ENCODE measurements around the gene CCDC174.

Gene CCDC174

GRCh38 chr3:14691239-14691638 is 39.7 kb downstream of the CCDC174 start:
- Mint-ChIP-seq H3K9me3 (ENCODE audit: low read depth) (no peaks in the 10 kb centered on the region), H3K4me1 (ENCODE audit: low read depth) (no peaks in the 10 kb centered on the region), H3K27ac (no peak overlapping the region), H3K27me3 (peaks cover 1% of the 10 kb centered on the region), H3K4me3 (no peak overlapping the region), H3K36me3 (peaks cover 10% of the 10 kb centered on the region)

- Mint-ChIP-seq H3K36me3 (peaks cover 10% of the 10 kb centered on the region), H3K27ac (no peak overlapping the region), H3K9me3 (ENCODE audit: low read depth) (no peaks in the 10 kb centered on the region), H3K4me3 (no peak overlapping the region), H3K27me3 (peaks cover 1% of the 10 kb centered on the region), H3K4me1 (ENCODE audit: low read depth) (no peaks in the 10 kb centered on the region)
Measured at GRCh38 chr3:14691719-14692118, 40.2 kb downstream of the CCDC174 start.

- Mint-ChIP-seq H3K4me1 (ENCODE audit: low read depth) (no peaks in the 10 kb centered on the region), H3K27me3 (no peaks in the 10 kb centered on the region), H3K27ac (no peak overlapping the region), H3K9me3 (ENCODE audit: low read depth) (peaks cover 4% of the 10 kb centered on the region), H3K4me3 (no peak overlapping the region), H3K36me3 (peaks cover 6% of the 10 kb centered on the region)
Measured at GRCh38 chr3:14698601-14699244, 47.2 kb downstream of the CCDC174 start.

DNA sequence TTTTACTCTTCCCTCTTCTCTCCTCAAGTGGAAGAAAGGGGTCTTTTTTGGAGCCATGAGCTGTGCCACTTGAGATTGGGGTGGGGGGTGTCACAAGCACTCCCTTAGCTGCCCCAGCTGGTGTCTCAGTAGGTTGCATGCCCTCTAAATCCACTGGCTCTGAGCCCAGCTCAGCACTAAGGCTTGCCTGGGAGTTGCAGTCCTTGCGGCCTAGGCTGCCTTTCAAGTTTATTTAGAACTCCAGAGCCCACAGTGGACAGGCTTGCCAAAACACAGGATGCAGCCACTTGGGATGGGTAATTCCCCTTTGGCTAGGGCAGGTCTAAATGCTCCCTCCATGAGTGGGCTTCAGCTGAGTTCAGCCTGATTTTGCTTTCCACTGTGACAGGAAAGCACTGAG is 48.1 kb downstream of the CCDC174 start:
- Mint-ChIP-seq H3K9me3 (ENCODE audit: low read depth) (peaks cover 4% of the 10 kb centered on the region), H3K4me1 (ENCODE audit: low read depth) (no peaks in the 10 kb centered on the region), H3K4me3 (no peak overlapping the region), H3K36me3 (peaks cover 6% of the 10 kb centered on the region), H3K27ac (no peak overlapping the region), H3K27me3 (no peaks in the 10 kb centered on the region)

- Mint-ChIP-seq H3K4me3 (no peak overlapping the region), H3K36me3 (peaks cover 6% of the 10 kb centered on the region), H3K27ac (no peak overlapping the region), H3K4me1 (ENCODE audit: low read depth) (no peaks in the 10 kb centered on the region), H3K27me3 (no peaks in the 10 kb centered on the region), H3K9me3 (ENCODE audit: low read depth) (peaks cover 4% of the 10 kb centered on the region)
Measured at GRCh38 chr3:14700891-14701290, 49.3 kb downstream of the CCDC174 start.

DNA sequence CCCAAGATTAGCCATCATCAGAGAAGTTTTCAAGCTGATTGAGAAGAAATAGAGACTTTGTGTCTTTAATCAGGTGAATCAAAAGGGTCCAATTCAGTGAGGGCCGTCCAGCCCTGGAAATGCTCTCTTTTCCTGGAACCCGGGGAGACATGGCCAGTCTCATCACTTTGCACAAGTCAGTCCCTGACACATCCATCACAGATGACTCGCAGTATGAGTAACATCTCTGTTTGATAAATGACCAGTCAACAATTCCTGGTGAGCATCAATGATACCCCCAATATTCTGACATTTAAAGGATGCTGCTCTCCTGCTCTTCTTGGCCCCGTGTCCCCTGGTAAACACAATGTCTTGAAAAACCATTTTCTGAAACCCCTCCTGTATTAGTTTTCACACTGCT is 50.1 kb downstream of the CCDC174 start:
- no peaks in the 10 kb centered on the region for H3K4me1 Mint-ChIP-seq (ENCODE audit: low read depth)
- peaks cover 4% of the 10 kb centered on the region for H3K9me3 Mint-ChIP-seq (ENCODE audit: low read depth)
- H3K4me3 Mint-ChIP-seq = no peak overlapping the region
- H3K36me3 Mint-ChIP-seq = peaks cover 6% of the 10 kb centered on the region
- H3K27me3 Mint-ChIP-seq = no peaks in the 10 kb centered on the region
- no peak overlapping the region for H3K27ac Mint-ChIP-seq

- H3K36me3 Mint-ChIP-seq = peaks cover 3% of the 10 kb centered on the region
- H3K4me3 Mint-ChIP-seq = no peak overlapping the region
- H3K27me3 Mint-ChIP-seq = no peaks in the 10 kb centered on the region
- peaks cover 1% of the 10 kb centered on the region for H3K9me3 Mint-ChIP-seq (ENCODE audit: low read depth)
- H3K27ac Mint-ChIP-seq = no peak overlapping the region
- no peaks in the 10 kb centered on the region for H3K4me1 Mint-ChIP-seq (ENCODE audit: low read depth)
Measured at GRCh38 chr3:14703128-14703750, 51.7 kb downstream of the CCDC174 start.

DNA sequence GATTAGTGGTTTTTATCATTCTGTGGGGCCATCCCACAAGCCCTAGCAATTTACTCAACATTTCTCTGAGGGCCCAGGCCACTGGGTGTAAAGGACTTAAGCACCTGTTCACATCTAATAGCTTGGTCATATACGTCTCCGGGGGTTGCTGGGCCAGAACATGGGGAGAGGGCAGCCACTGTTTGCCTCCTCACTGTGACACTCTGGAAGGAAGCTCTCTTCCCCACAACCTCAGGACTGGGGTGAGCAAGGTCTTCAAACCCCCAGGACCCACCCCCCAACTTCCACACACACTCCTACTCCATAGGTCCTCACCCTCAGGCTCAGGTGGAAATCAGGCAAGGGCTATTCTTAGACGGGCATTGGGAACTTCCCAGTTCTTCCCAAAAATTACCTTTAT is 52.2 kb downstream of the CCDC174 start:
- no peaks in the 10 kb centered on the region for H3K4me1 Mint-ChIP-seq (ENCODE audit: low read depth)
- H3K9me3 Mint-ChIP-seq (ENCODE audit: low read depth) = no peaks in the 10 kb centered on the region
- H3K36me3 Mint-ChIP-seq = peaks cover 2% of the 10 kb centered on the region
- no peaks in the 10 kb centered on the region for H3K27me3 Mint-ChIP-seq
- H3K4me3 Mint-ChIP-seq = no peak overlapping the region
- H3K27ac Mint-ChIP-seq = no peak overlapping the region

DNA sequence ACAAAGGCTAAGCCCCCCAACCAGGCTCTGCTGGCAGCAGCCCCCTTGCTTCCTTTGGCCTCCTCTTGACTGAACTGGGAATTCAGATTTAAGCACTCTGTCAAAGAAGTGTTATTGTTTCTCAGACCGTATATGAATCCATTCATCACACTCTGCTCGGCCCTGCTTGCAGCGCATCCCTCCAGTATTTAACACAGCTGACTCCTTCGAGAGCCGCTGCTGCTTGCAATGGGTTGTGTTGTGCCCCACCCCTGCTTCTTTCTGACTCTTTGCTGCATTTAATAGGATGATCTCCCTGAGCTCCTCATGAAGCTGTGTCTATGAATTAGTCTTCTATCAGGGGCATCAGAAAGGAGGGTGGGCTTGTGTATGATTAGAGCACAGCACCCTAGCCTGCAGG is 54.5 kb downstream of the CCDC174 start:
- H3K27ac Mint-ChIP-seq = no peak overlapping the region
- no peaks in the 10 kb centered on the region for H3K9me3 Mint-ChIP-seq (ENCODE audit: low read depth)
- H3K4me3 Mint-ChIP-seq = no peak overlapping the region
- H3K27me3 Mint-ChIP-seq = no peaks in the 10 kb centered on the region
- H3K4me1 Mint-ChIP-seq (ENCODE audit: low read depth) = no peaks in the 10 kb centered on the region
- peaks cover 6% of the 10 kb centered on the region for H3K36me3 Mint-ChIP-seq

- no peak overlapping the region for H3K27ac Mint-ChIP-seq
- peaks cover 10% of the 10 kb centered on the region for H3K36me3 Mint-ChIP-seq
- peaks cover 11% of the 10 kb centered on the region for H3K9me3 Mint-ChIP-seq (ENCODE audit: low read depth)
- no peaks in the 10 kb centered on the region for H3K4me1 Mint-ChIP-seq (ENCODE audit: low read depth)
- no peak overlapping the region for H3K4me3 Mint-ChIP-seq
- no peaks in the 10 kb centered on the region for H3K27me3 Mint-ChIP-seq
Measured at GRCh38 chr3:14716591-14716990, 65.0 kb downstream of the CCDC174 start.

- Mint-ChIP-seq H3K4me1 (ENCODE audit: low read depth) (no peaks in the 10 kb centered on the region), H3K36me3 (peaks cover 16% of the 10 kb centered on the region), H3K27ac (no peak overlapping the region), H3K27me3 (no peaks in the 10 kb centered on the region), H3K9me3 (ENCODE audit: low read depth) (peaks cover 9% of the 10 kb centered on the region), H3K4me3 (no peak overlapping the region)
Measured at GRCh38 chr3:14717307-14717706, 65.7 kb downstream of the CCDC174 start.

DNA sequence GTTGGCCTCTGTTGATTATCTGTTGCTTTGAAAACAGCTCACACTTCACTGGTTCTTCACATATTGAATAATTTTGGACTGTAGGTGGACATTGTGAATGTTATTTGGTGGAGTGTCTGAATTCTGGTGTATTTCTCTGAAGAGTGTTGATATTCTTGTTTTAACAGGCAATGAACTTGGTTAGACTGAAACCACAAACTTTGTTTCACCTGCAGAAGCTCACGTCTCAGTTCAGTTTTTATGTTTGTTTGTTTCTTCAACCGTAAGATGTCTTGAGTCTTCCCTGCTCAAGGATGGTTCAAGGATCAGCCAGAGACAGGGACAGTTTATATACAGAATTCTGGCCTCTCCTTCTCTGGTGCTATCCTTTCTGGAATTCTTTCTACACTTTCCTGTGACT is 67.0 kb downstream of the CCDC174 start:
- Mint-ChIP-seq H3K27me3 (no peaks in the 10 kb centered on the region), H3K4me1 (ENCODE audit: low read depth) (no peaks in the 10 kb centered on the region), H3K4me3 (no peak overlapping the region), H3K9me3 (ENCODE audit: low read depth) (no peaks in the 10 kb centered on the region), H3K36me3 (peaks cover 12% of the 10 kb centered on the region), H3K27ac (no peak overlapping the region)

DNA sequence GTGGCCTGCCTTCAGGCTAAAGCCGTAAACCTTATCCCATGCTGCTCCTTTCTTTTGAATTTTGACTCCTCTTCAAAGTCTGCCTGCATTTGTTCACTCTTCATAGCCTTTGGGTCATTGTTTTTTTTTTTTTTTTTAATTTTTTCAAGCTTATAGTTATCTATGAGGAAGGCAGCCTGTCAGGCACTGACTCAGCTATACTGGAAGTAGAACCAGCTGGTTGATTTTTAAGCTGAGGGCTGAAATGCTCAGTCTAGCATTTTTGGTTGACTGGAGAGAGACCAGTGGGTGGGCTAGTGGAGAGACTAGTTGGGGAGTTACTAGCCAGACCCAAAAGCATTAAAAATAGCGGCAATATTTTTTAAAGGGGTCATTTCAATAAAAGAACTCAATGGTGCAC is 67.4 kb downstream of the CCDC174 start:
- H3K4me3 Mint-ChIP-seq = no peak overlapping the region
- H3K27me3 Mint-ChIP-seq = no peaks in the 10 kb centered on the region
- no peak overlapping the region for H3K27ac Mint-ChIP-seq
- no peaks in the 10 kb centered on the region for H3K4me1 Mint-ChIP-seq (ENCODE audit: low read depth)
- H3K9me3 Mint-ChIP-seq (ENCODE audit: low read depth) = no peaks in the 10 kb centered on the region
- peaks cover 10% of the 10 kb centered on the region for H3K36me3 Mint-ChIP-seq

GRCh38 chr3:14721126-14721864 is 69.7 kb downstream of the CCDC174 start:
- H3K27ac Mint-ChIP-seq = no peak overlapping the region
- H3K36me3 Mint-ChIP-seq = peaks cover 10% of the 10 kb centered on the region
- no peaks in the 10 kb centered on the region for H3K27me3 Mint-ChIP-seq
- H3K4me1 Mint-ChIP-seq (ENCODE audit: low read depth) = no peaks in the 10 kb centered on the region
- H3K9me3 Mint-ChIP-seq (ENCODE audit: low read depth) = no peaks in the 10 kb centered on the region
- H3K4me3 Mint-ChIP-seq = no peak overlapping the region

Data from activated naive CD8-positive, alpha-beta T cell (primary cell).